Measurements from ENCODE around the gene ATP6V0D1.

Gene ATP6V0D1

DNA sequence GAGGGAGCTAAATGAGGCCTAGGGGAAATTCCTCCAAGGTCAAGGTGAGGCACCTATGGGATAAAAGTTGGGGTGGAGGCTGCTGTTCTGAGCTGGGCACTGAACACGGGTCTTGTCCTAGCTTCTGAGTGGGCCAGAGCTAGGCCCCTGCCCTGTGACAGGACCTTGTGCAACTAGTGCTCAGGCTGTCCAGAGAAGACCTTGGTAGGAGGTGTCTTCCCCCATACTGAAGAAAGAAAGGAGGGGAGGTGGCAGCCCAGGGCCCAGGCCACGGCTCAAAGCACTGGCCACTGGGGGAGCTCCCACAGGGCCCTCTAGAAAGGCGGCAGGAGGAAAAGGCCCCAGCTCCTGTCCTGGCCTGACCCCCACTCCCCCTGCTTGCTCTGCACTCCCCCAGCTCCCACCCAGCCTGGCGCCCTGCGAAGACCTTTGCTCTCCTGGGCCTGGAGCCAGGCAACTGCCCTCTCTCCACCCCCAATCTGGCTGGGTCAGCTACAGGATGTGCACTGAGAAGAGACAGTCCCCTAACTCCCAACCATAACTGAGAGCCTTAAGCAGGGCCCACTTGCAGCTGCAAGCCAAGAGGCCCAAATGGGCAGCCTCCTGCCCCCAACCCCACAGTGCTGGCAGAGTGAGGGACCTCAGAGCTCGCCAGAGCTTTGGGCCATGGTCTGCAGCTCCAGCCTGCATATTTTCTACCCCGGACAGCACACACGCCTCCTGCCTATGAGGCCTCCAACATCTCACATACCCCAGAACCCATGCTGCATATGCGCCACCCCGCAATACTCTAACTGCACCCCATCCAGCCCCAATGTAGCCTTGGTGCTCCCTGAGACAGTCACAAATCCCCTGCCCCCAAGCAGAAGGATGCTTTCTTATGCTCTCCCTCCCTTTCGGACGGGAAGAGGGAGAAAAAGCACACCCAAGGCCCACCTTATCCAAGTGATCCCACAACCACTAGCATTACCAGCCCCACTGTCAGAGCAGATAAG lies 34.7 kb downstream of the ATP6V0D1 start:
- DNase-seq (ENCODE audit: low read depth, low spot score) = no peak

DNA sequence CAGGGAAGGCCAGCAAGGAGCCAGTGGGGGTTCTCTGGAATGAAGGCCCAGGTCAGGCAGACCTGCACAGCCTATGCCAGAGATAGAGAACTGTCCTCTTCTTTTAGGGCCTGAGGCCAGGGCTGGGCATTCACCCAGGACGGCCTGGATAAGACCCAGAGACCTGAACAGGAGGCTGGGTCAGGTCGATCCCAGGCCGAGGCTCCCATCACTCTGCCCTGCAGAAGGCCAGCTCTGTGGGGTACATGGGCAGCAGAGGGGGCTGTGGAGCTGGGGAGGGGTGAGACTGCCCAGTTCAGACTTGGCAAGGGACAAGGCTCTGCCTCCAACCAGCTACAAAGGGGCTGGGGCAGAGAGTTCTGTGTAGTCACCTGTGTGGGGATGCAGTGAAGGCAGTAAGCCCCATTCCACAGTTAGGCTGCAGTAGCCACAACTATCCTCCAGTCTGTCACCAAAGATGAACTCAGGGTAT lies 35.5 kb downstream of the ATP6V0D1 start:
- DNase-seq (ENCODE audit: low read depth, low spot score) = no peak

DNA sequence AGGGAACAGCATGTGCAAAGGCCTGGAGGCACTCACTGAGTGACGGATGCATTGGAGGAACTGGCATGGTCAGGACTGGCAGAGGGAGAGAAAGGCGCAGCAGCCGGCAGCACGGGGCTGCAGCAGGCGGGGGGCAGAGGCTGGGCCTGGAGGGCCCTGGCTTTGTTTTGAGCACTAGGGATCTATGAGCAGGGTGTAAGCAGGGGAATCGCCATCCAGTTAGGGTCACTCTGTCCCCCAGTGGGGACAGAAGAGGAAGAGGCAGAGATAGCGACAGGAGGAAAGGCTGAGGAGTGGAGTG lies 35.9 kb downstream of the ATP6V0D1 start:
- no peak for DNase-seq (ENCODE audit: low read depth, low spot score)

DNA sequence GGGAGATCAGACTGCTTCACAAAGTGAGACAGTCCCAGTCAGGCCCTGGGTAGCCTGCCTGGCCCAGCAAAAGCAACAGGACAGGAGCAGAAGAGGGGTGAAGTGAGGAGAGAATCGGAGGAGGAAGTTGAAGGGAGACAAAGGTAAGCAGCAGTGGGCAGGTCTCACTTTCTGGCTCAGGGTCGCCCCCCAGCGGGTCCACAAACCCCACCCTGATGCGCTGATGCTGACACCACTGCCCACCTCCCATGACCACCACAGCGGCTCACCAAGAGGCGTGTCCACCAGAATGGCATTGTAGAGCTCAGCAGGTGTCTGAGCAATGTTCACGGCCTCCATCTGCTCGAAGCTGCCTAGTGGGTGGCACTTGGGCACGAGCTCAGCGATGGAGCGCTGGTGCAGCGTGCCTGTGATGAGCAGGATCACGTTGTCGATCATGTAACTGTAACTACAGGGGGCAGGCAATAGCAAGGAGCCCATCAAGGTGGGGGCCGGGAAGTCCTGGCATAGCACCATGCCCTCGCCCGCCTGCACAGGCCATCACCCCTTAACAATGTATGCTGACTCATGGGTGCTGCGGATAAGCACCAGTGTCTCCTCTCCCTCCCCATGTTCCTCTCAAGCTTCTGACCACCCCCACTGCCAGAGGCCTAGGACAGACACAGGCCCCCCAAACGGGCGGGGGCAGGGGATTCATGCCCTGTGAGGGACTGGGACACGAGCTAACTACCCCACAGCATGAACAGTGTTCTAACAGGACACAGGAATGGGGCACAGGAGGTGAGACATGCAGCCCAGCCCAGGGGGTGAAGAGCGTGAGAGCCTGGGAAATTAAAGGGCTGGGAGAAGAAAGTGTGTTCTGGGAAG lies 36.5 kb downstream of the ATP6V0D1 start:
- DNase-seq (ENCODE audit: low read depth, low spot score) = no peak

DNA sequence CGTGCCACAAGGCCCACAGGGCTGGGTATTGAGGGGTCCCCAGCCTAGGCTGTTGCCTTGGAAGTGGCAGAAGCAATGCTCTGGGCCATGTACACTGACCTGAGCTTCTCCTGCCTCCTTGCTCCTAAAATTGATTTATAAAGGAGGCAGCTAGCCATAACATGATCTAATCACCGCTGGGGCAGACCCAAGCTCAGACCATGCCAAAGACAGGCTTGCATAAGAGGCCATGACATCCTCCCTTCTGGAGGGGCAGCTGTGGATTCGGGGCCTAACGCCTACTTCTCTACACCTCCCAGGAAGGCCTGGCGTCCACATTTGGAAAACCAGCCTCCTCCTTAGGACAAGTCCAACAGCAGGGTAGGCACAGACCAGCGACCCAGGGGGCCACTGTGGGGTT lies 37.7 kb downstream of the ATP6V0D1 start:
- no peak for DNase-seq (ENCODE audit: low read depth, low spot score)

DNA sequence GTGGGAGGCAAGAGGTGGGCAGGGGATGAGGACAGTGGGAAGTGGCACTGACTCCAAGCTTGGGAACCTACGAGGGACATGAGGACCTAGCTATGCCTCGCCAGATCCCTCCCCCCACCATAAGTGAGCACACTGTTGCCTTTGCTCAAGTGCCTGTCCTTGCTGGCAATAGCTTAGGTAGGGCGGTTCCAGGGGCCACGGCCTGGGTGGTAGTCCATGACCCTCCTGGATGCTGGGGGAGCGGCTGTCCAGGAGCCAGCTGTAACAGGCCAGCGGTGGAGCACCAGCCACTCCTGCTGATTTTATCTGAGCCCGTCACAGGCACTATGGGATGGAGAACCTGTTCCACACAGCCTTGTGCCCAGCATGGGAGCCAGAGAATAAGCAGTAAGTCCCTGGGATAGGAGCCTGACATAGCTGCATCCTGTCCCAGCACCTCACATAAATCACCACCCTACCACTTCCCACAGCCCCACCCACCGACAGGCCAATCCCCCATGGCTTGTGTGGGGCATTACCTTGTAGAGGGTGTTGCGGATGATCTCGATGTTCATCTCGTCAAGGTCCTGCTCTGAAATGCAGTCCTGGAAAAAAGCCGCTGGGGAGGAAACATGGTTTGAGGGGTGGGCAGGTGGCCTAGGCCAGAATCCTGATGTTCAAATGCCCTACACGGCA lies 38.2 kb downstream of the ATP6V0D1 start:
- no peak for DNase-seq (ENCODE audit: low read depth, low spot score)

DNA sequence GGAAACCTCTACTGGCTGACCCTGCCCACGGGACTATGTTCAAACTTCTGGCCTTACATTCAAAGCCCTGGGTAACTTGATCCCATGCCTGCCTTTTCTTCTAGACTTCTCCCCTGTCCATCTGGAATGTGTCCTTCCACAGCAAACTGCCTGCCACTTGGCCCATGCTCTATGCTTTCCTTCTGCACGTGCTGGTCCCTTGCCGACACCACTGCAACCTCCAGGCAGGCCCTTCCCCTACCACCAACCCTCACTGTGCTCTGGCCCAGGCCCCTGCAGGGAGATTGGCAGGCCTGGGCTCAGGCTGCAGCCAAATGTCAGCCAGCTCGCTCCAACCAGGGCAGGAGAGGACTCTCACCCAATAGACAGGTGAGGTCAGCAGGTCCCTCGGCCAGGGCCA lies 39.0 kb downstream of the ATP6V0D1 start:
- DNase-seq (ENCODE audit: low read depth, low spot score) = no peak

DNA sequence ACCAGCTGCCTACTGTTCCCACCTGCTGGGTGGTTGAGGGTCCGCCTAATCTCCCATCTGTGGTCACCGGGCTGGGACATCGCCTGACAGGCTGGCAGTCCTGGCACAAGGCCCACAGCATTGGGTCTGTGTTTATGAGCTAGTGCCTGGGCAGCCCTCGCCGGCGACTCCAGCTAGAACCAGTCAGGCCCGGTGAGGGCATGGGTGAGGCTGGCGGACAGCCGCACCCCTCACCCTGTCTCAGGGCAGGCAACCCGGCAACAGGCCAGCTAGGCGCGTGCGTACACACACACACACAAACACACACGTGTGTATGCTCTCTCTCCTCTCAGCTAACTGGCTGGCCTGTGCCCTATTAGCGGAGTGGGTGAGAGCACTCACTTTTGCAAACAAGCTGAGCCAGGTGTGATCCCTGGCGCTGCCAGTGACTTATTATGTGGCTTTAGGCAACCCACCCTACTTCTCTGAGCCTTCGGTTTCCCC lies 39.6 kb downstream of the ATP6V0D1 start:
- no peak for DNase-seq (ENCODE audit: low read depth, low spot score)

DNA sequence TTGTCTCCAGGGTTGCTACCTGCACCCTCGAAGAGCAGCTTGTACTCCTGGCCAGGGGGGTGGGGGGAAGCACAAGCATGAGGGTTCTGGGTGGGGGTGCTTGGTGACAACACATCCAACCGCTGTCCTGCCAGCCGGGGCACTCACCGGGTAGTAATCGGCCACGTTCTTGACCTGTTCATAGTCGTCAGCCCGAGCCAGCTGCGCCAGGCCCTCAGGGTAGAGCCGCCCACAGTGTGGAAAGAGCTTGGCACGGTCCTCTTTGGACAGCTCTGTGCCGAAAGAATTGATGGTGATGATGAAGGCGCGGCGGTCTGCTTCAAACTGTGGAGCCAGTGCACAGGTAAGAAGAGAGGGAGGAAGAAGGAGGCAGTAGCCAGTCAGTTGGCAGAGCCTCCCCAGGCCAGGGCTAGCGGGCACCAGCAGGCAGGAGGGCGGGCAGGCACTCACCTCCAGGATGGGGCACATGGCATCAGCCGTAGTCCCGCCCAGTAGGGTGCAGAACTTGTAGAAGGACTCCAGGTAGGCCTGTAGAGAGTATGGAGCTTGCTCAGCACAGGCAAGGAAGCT lies 42.0 kb downstream of the ATP6V0D1 start:
- no peak for DNase-seq (ENCODE audit: low read depth, low spot score)

DNA sequence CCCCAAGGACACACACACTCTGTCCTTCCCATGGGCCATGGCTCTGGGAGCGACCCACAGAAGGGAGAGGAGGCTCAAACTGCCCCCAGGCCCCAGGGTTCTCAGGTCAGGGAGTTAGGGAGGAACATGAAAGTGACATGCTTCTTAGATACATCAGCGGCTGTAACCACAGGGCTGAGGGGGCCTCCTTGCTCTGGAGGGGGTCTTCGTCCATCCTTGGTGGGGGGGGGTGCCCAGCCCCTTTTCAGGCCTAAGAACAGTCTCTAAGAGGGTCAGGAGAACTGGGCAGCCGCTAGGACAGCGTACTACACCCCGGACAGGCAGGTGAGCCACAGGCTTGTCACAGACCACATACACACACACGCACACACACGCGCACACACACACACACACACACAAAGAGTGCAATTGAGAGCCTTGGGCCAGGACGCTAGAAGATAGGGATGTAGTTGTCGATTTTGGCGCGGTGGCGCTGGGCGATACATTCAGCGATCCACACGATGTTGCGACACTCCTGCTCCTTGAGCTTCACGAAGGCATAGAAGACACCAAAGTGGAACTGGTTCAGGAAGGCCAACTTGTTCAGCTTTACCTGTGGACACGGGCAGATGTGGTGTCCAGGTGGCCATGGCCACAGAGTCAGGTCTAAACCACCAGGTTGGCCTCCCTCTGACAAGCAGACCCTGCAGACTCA lies 42.7 kb downstream of the ATP6V0D1 start:
- DNase-seq (ENCODE audit: low read depth, low spot score) = no peak

DNA sequence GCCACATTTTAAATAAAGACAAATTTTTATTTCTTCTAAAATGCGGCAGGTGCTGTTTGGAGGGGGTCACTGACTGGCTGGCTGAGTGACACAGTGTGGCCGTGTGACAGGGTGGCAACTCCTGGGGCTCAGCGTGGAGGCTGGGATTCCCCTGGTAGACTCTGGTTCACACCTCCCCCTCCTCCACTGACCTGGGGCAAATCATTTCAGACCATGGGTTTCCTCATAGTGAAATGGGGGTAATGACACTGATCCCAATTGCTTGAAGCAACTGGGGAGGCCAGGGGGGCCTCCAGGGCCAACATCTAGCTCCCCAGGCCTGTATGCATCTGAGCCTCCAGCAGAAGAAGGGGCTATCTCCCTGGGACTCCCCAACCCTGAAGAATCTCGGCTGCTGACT lies 43.4 kb downstream of the ATP6V0D1 start:
- DNase-seq (ENCODE audit: low read depth, low spot score) = no peak

DNA sequence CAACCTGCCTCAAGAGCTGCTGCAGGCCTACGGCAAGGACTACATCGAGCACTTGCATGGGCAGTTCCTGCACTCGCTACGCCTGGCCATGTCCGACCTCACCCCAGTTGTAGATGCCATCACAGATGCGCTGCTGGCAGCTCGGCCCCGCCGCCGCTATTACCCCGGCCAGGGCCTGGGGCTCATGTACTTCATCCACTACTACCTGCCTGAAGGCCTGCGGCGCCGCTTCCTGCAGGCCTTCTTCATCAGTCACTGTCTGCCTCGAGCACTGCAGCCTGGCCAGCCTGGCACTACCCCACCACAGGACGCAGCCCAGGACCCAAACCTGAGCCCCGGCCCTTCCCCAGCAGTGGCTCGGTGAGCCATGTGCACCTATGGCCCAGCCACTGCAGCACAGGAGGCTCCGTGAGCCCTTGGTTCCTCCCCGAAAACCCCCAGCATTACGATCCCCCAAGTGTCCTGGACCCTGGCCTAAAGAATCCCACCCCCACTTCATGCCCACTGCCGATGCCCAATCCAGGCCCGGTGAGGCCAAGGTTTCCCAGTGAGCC lies 44.2 kb downstream of the ATP6V0D1 start:
- no peak for DNase-seq (ENCODE audit: low read depth, low spot score)

DNA sequence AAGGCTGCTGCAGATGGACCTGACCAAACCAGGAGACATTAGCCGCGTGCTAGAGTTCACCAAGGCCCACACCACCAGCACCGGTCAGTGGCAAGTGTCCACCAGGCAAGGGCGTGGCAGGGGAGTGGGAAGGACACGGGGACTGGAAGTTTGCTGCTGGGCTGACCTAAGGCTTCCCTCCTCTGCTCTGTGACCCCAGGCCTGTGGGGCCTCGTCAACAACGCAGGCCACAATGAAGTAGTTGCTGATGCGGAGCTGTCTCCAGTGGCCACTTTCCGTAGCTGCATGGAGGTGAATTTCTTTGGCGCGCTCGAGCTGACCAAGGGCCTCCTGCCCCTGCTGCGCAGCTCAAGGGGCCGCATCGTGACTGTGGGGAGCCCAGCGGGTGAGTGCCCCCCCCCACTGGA lies 45.2 kb downstream of the ATP6V0D1 start:
- no peak for DNase-seq (ENCODE audit: low read depth, low spot score)

DNA sequence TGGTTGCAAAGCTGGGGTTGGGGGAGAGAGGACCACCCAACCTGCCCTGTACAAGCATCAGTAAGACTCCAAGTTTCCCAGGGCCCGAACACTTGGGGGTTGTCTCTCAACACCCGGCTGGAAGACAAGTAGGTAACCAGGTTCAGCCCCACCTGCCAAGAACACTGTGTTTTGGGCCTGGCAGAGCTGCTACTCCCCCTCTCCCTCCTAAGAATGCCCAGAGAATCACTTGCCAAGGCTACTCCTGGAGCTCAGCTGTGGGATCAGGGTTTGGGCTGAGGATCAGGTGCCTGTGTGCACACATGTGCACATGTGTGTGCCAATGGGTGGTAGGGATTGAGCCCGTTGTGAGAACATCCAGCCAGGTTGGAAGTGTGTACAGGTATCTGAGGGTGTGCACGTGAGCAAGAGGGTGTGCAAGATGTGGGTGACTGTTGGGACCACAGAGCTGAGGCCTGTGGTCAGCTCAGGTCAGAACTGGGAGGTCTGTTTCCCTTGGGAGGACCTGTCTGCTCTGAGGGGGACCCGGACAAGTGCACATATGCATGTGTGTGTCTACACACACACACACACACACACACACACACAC lies 47.7 kb downstream of the ATP6V0D1 start:
- no peak for DNase-seq (ENCODE audit: low read depth, low spot score)

DNA sequence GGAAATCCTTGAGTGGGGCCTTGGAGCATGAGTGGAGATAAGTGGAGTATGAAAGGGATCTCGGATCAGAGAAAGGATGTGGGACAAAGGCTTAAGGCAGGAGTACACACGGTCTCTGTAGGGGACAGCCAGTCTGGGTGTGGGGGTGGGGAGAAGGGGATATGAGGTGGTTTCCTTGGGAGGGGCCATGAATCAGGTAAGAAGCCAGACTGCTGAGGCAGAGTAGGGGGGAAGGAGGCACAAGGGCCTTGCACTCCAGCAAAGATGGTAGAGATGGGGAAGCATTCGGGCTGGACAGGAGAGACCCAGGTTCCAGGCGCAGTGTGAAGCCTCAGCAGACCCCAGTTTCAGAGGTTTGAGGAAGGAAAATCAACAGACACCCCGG lies 48.5 kb downstream of the ATP6V0D1 start:
- no peak for DNase-seq (ENCODE audit: low read depth, low spot score)

DNA sequence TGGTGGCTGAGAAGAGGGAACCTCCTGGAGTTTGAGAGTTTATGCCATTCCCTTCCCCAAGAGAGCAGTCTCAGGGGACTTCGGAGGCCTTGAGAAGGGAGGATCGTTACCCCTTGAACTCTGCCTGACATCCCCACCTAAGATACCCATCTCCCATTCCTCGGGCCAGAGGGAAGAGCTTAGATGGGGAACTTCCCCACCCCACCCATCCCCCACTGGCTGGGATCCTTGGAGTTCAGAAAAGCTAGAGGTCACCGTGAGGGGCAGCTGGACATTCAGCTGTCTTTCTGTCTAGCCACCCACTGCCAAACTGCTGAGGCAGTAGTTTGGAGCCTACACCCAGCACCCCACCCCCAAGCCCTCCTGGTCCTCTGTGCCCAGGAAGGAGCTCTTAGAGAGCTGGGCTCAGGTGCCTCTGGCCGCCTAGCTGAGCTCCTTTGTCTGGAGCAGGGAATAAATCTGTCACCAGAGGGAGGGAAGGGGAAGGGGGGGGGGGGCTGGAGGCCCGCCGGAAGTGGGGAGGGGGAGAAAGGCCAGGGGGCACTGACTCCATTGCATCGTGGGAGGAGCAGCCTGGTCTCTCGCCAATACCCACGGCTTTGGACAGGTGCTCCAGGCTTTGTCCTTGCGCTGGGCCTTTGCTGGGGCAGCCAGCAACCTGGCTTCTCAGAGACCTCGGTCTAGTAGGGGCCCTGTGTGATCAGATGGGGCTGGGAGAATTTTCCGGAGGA lies 49.0 kb downstream of the ATP6V0D1 start:
- no peak for DNase-seq (ENCODE audit: low read depth, low spot score)

DNA sequence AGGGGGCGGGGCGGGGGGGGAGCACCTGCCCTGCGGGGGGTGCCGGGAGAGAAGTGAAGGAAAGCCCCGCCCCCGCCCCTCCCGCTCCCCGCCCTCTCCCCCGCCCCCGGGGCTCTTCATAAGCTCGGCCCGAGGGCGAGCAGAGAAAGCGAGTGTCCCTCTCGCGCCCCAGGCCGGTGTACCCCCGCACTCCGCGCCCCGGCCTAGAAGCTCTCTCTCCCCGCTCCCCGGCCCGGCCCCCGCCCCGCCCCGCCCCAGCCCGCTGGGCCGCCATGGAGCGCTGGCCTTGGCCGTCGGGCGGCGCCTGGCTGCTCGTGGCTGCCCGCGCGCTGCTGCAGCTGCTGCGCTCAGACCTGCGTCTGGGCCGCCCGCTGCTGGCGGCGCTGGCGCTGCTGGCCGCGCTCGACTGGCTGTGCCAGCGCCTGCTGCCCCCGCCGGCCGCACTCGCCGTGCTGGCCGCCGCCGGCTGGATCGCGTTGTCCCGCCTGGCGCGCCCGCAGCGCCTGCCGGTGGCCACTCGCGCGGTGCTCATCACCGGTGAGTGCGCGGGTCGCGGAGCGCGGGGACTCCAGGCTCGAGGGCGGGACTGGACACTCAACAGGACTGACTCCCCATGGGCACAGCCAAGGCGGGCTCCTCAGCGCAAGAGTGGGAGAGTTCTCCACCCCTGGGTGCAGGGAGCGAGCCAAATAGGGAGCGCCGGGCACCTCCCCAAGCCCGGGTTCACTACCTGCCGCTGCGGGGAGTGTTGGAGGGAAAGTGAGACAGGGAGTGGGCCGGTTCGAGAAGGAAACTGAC lies 49.8 kb downstream of the ATP6V0D1 start, which contains the start of gene HSD11B2:
HSD11B2 (plus strand) TSS at position 145 of the 798 bp plus-strand sequence; CDS start at position 273, 128 bp downstream.
- no peak for DNase-seq (ENCODE audit: low read depth, low spot score)

DNA sequence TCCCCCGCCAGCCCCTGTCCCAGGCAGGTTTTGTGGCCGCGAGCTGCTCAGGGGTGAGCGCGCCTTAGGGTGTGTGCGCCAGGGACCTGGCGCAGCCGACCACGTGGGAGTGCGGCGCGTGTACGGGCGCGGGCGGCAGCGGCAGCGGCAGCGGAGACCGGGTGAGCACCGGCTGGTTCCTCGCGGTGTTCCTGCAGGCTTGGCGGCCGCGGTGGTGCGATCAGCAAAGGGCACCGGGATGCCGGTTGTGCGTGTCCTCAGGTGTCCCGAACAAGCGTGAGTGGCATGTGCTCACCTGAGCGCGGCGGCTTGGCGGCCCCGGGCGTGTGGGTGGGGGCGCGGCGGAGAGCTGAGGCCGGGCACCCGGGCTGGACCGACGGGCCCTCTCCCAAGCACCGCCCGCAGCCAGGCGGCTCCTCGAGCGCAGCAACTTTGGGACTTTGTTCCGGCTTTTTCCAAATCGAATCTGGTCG lies 50.4 kb downstream of the ATP6V0D1 start:
- no peak for DNase-seq (ENCODE audit: low read depth, low spot score)
